ENCODE measurements around the gene GPX7. TPM values are rescaled to one million over a fixed set of nuclear protein-coding genes. Genes with fewer than 3 reads are reported as not detected.
A peak's percentile ranks its signal among the peaks of the same experiment; 100 is the strongest.
"Not testable (repeated sequence)": the region's sequence is repeated elsewhere in the genome, so short reads cannot be mapped to it uniquely, and the experiment has no call there.

Gene GPX7
- total and polyA plus RNA-seq, 9 donors: 140 to 164 (median 151) TPM

- no peaks in the 10 kb centered on the region for H3K27me3 ChIP-seq (ENCODE audit: control insufficient read depth, insufficient read depth, low read length)
- no CpG with 5 or more reads among the region's 2 CpGs for WGBS (ENCODE audit: insufficient coverage)
- no peak overlapping the region for H3K4me3 ChIP-seq (ENCODE audit: low read length)
- H3K27ac ChIP-seq (ENCODE audit: low read length): no peak overlapping the region
- H3K36me3 ChIP-seq (ENCODE audit: control insufficient read depth, insufficient read depth, low read length): no peaks in the 10 kb centered on the region
- no peak for DNase-seq
- H3K9me3 ChIP-seq (replicated peaks; ENCODE audit: control insufficient read depth, low read depth, low read length): no peaks in the 10 kb centered on the region
- H3K4me1 ChIP-seq (ENCODE audit: control insufficient read depth, insufficient read depth, low read length): peaks cover 1% of the 10 kb centered on the region
Observed at GRCh38 chr1:52559875-52560274, 42.3 kb upstream of the GPX7 start.

GRCh38 chr1:52562766-52563165, 39.4 kb upstream of the GPX7 start:
- Histone ChIP-seq H3K4me1 (ENCODE audit: control insufficient read depth, insufficient read depth, low read length) (peaks cover under 1% of the 10 kb centered on the region), H3K36me3 (ENCODE audit: control insufficient read depth, insufficient read depth, low read length) (no peaks in the 10 kb centered on the region), H3K27me3 (ENCODE audit: control insufficient read depth, insufficient read depth, low read length) (no peaks in the 10 kb centered on the region), H3K27ac (ENCODE audit: low read length) (no peak overlapping the region), H3K4me3 (ENCODE audit: low read length) (no peak overlapping the region), H3K9me3 (replicated peaks; ENCODE audit: control insufficient read depth, low read depth, low read length) (no peaks in the 10 kb centered on the region)
- no peak for DNase-seq
- WGBS (ENCODE audit: insufficient coverage): no CpG with 5 or more reads among the region's 3 CpGs

- no peak for DNase-seq
- H3K36me3 ChIP-seq (ENCODE audit: control insufficient read depth, insufficient read depth, low read length): no peaks in the 10 kb centered on the region
- H3K27me3 ChIP-seq (ENCODE audit: control insufficient read depth, insufficient read depth, low read length): no peaks in the 10 kb centered on the region
- WGBS (ENCODE audit: insufficient coverage): 12% methylated on average over 4 of the region's 5 CpGs
- peaks cover 12% of the 10 kb centered on the region for H3K4me1 ChIP-seq (ENCODE audit: control insufficient read depth, insufficient read depth, low read length)
- H3K4me3 ChIP-seq (ENCODE audit: low read length): no peak overlapping the region
- peak overlapping the region; percentile 6 for H3K27ac ChIP-seq (ENCODE audit: low read length)
- H3K9me3 ChIP-seq (replicated peaks; ENCODE audit: control insufficient read depth, low read depth, low read length): peaks cover 2% of the 10 kb centered on the region
Observed at GRCh38 chr1:52567943-52568342, 34.2 kb upstream of the GPX7 start.

GRCh38 chr1:52569449-52570210, 32.5 kb upstream of the GPX7 start:
- H3K27me3 ChIP-seq (ENCODE audit: control insufficient read depth, insufficient read depth, low read length): no peaks in the 10 kb centered on the region
- H3K27ac ChIP-seq (ENCODE audit: low read length): peak overlapping the region; percentile 45
- no peak overlapping the region for H3K4me3 ChIP-seq (ENCODE audit: low read length)
- 0% methylated on average over 1 of the region's 7 CpGs for WGBS (ENCODE audit: insufficient coverage)
- no peaks in the 10 kb centered on the region for H3K36me3 ChIP-seq (ENCODE audit: control insufficient read depth, insufficient read depth, low read length)
- peaks cover 2% of the 10 kb centered on the region for H3K9me3 ChIP-seq (replicated peaks; ENCODE audit: control insufficient read depth, low read depth, low read length)
- peak; percentile 57 for DNase-seq
- H3K4me1 ChIP-seq (ENCODE audit: control insufficient read depth, insufficient read depth, low read length): peaks cover 12% of the 10 kb centered on the region

- Histone ChIP-seq H3K27ac (ENCODE audit: low read length) (no peak overlapping the region), H3K4me1 (ENCODE audit: control insufficient read depth, insufficient read depth, low read length) (peaks cover 12% of the 10 kb centered on the region), H3K36me3 (ENCODE audit: control insufficient read depth, insufficient read depth, low read length) (no peaks in the 10 kb centered on the region), H3K9me3 (replicated peaks; ENCODE audit: control insufficient read depth, low read depth, low read length) (peaks cover 2% of the 10 kb centered on the region), H3K27me3 (ENCODE audit: control insufficient read depth, insufficient read depth, low read length) (no peaks in the 10 kb centered on the region), H3K4me3 (ENCODE audit: low read length) (no peak overlapping the region)
- 40% methylated on average over 1 of the region's 1 CpG for WGBS (ENCODE audit: insufficient coverage)
- no peak for DNase-seq
Observed at GRCh38 chr1:52571783-52572182, 30.4 kb upstream of the GPX7 start.

- DNase-seq: no peak
- H3K27me3 ChIP-seq (ENCODE audit: control insufficient read depth, insufficient read depth, low read length): no peaks in the 10 kb centered on the region
- 100% methylated on average over 3 of the region's 4 CpGs for WGBS (ENCODE audit: insufficient coverage)
Observed at GRCh38 chr1:52572387-52572786, 29.8 kb upstream of the GPX7 start.

GRCh38 chr1:52574594-52574993, 27.6 kb upstream of the GPX7 start:
- DNase-seq: peak; percentile 53
- H3K9me3 ChIP-seq (replicated peaks; ENCODE audit: control insufficient read depth, low read depth, low read length): peaks cover 2% of the 10 kb centered on the region
- no peaks in the 10 kb centered on the region for H3K36me3 ChIP-seq (ENCODE audit: control insufficient read depth, insufficient read depth, low read length)
- H3K27ac ChIP-seq (ENCODE audit: low read length): no peak overlapping the region
- peaks cover 5% of the 10 kb centered on the region for H3K4me1 ChIP-seq (ENCODE audit: control insufficient read depth, insufficient read depth, low read length)
- no peaks in the 10 kb centered on the region for H3K27me3 ChIP-seq (ENCODE audit: control insufficient read depth, insufficient read depth, low read length)
- WGBS (ENCODE audit: insufficient coverage): no CpG with 5 or more reads among the region's 2 CpGs
- no peak overlapping the region for H3K4me3 ChIP-seq (ENCODE audit: low read length)

More at GRCh38 chr1:52572387-52572786, 29.8 kb upstream of the GPX7 start:
- Histone ChIP-seq H3K4me3 (ENCODE audit: low read length) (no peak overlapping the region), H3K27ac (ENCODE audit: low read length) (no peak overlapping the region), H3K4me1 (ENCODE audit: control insufficient read depth, insufficient read depth, low read length) (peaks cover 12% of the 10 kb centered on the region), H3K9me3 (replicated peaks; ENCODE audit: control insufficient read depth, low read depth, low read length) (peaks cover 2% of the 10 kb centered on the region), H3K36me3 (ENCODE audit: control insufficient read depth, insufficient read depth, low read length) (no peaks in the 10 kb centered on the region)

GRCh38 chr1:52576074-52576473, 26.1 kb upstream of the GPX7 start:
- Histone ChIP-seq H3K27me3 (ENCODE audit: control insufficient read depth, insufficient read depth, low read length) (no peaks in the 10 kb centered on the region), H3K27ac (ENCODE audit: low read length) (no peak overlapping the region), H3K9me3 (replicated peaks; ENCODE audit: control insufficient read depth, low read depth, low read length) (peaks cover 2% of the 10 kb centered on the region), H3K4me3 (ENCODE audit: low read length) (no peak overlapping the region), H3K4me1 (ENCODE audit: control insufficient read depth, insufficient read depth, low read length) (no peaks in the 10 kb centered on the region), H3K36me3 (ENCODE audit: control insufficient read depth, insufficient read depth, low read length) (no peaks in the 10 kb centered on the region)
- 100% methylated on average over 1 of the region's 1 CpG for WGBS (ENCODE audit: insufficient coverage)
- DNase-seq: no peak

- not testable (repeated sequence) for H3K4me3 ChIP-seq (ENCODE audit: low read length); H3K36me3 ChIP-seq (ENCODE audit: control insufficient read depth, insufficient read depth, low read length); H3K27ac ChIP-seq (ENCODE audit: low read length); H3K27me3 ChIP-seq (ENCODE audit: control insufficient read depth, insufficient read depth, low read length); H3K4me1 ChIP-seq (ENCODE audit: control insufficient read depth, insufficient read depth, low read length); H3K9me3 ChIP-seq (replicated peaks; ENCODE audit: control insufficient read depth, low read depth, low read length); DNase-seq
- no CpG with 5 or more reads among the region's 3 CpGs for WGBS (ENCODE audit: insufficient coverage)
Observed at GRCh38 chr1:52578066-52578465, 24.1 kb upstream of the GPX7 start.

- Histone ChIP-seq H3K4me3 (ENCODE audit: low read length) (no peak overlapping the region), H3K4me1 (ENCODE audit: control insufficient read depth, insufficient read depth, low read length) (no peaks in the 10 kb centered on the region), H3K27ac (ENCODE audit: low read length) (no peak overlapping the region), H3K36me3 (ENCODE audit: control insufficient read depth, insufficient read depth, low read length) (no peaks in the 10 kb centered on the region), H3K9me3 (replicated peaks; ENCODE audit: control insufficient read depth, low read depth, low read length) (no peaks in the 10 kb centered on the region), H3K27me3 (ENCODE audit: control insufficient read depth, insufficient read depth, low read length) (no peaks in the 10 kb centered on the region)
- 14% methylated on average over 1 of the region's 2 CpGs for WGBS (ENCODE audit: insufficient coverage)
- no peak for DNase-seq
Observed at GRCh38 chr1:52579415-52579814, 22.8 kb upstream of the GPX7 start.

All from muscle of leg (tissue), 11 donors.